HG03139 (cell line): ENCODE data around the gene ABCC12.

Experiments
- ATAC-seq: cut with Tn5 transposase; IDR thresholded peaks from one replicate; pipeline ENCODE4 v1.9.1; 2021; ENCODE audit not compliant: unreplicated experiment

ABCC12 gene

DNA sequence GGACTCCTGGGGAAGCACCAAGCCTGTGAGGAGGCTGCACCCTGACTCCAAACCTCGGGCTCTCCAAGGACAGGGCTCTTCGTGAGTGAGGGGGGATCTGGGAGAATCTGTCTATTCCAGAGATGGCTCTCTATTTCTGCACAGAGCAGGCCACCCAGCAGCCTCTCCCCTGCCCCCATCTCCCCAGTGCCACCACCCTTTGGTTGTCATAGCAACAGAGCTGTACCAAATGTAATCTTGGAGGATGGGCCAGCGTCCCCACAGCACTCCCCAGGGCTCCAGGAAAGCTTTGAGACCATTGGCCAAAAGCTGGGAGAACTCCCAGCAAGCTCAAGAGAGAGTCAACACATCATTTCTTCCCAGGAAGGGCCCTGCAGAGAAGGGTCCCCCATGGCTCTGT, 49.3 kb downstream of the ABCC12 start:
- no peak for ATAC-seq
